ENCODE data around the gene LCN10. TPM values are rescaled to one million over a fixed set of nuclear protein-coding genes. Genes with fewer than 3 reads are reported as not detected.

LCN10 gene
- polyA plus RNA-seq, 4 donors = 1.1 to 8.4 (median 4.7) TPM; not detected in 1

- DNase-seq (no peak), FAIRE-seq (no peak)
- Histone ChIP-seq H3K9me3 (ENCODE audit: control insufficient read depth in 2 of 2, insufficient read depth in 1 of 2, low read depth in 1 of 2, low read length in 1 of 2) (no peaks in the 10 kb centered on the region), H3K36me3 (ENCODE audit: control insufficient read depth in 3 of 3, insufficient read depth in 2 of 3, low read depth in 1 of 3, low read length in 3 of 3) (peaks cover 7 to 54% (median 17%) of the 10 kb centered on the region in 3 donors), H3K4me1 (ENCODE audit: control insufficient read depth in 3 of 3, insufficient read depth in 2 of 3, low read depth in 1 of 3, low read length in 2 of 3) (peaks cover 0 to 41% (median 0%) of the 10 kb centered on the region in 3 donors), H3K27me3 (ENCODE audit: control insufficient read depth in 3 of 3, insufficient read depth in 3 of 3, low read length in 3 of 3) (peaks cover 0 to 2% (median 0%) of the 10 kb centered on the region in 3 donors), H3K27ac (ENCODE audit: low read depth in 1 of 3, low read length in 2 of 3) (peak overlapping the region in 1 of 3 donors; percentile 37), H3K4me3 (ENCODE audit: low read depth in 1 of 3, low read length in 3 of 3) (no peak overlapping the region)
- WGBS, 3 donors = 34 to 40% (median 37%) methylated on average over 16 to 20 of the region's 20 CpGs
Observed at GRCh38 chr9:136720251-136720897, 22.4 kb downstream of the LCN10 start.

DNA sequence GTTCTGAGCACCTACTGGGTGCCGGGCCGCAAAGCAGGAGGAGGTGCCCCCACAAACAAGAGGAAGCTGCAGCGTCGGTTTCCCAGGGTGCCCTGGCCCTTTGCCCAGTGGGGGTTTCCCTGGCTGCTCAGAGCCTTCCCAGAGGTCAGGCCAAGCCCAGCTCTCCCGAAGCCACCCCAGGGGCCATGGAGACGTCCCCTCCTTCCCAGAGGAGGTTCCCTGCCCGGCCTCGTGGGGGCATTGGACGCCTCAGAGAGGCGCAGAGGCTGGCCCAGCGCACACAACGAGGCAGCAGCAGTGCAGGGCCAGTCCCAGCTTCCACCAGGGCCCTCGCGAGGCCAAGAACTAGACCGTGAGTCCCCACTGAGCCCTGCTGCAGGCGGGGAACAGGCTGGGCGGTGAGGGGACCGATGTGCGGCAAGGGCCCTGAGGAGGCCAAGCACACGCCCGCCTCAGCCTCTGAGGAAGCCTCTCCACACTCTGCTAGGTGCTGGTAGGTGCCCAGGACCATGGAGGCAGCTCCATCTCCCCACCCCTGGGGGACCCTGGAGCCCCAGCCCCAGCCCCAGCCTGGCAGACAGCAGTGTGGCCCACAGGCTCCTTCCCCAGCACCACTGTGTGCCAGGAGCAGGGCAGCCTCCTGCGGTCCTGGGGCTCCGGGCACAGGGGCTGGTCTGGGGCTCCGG, 23.4 kb downstream of the LCN10 start:
- DNase-seq (peak in 1 of 2 donors; percentile 36), FAIRE-seq (no peak)
- Histone ChIP-seq H3K9me3 (ENCODE audit: control insufficient read depth in 2 of 2, insufficient read depth in 1 of 2, low read depth in 1 of 2, low read length in 1 of 2) (no peaks in the 10 kb centered on the region), H3K36me3 (ENCODE audit: control insufficient read depth in 3 of 3, insufficient read depth in 2 of 3, low read depth in 1 of 3, low read length in 3 of 3) (peaks cover 2 to 49% (median 14%) of the 10 kb centered on the region in 3 donors), H3K4me1 (ENCODE audit: control insufficient read depth in 3 of 3, insufficient read depth in 2 of 3, low read depth in 1 of 3, low read length in 2 of 3) (peaks cover 0 to 42% (median 0%) of the 10 kb centered on the region in 3 donors), H3K27me3 (ENCODE audit: control insufficient read depth in 3 of 3, insufficient read depth in 3 of 3, low read length in 3 of 3) (peaks cover 0 to 5% (median 0%) of the 10 kb centered on the region in 3 donors), H3K27ac (ENCODE audit: low read depth in 1 of 3, low read length in 2 of 3) (no peak overlapping the region), H3K4me3 (ENCODE audit: low read depth in 1 of 3, low read length in 3 of 3) (no peak overlapping the region)
- WGBS, 3 donors = 16 to 47% (median 38%) methylated on average over 21 to 24 of the region's 24 CpGs

GRCh38 chr9:136718345-136719194, 24.2 kb downstream of the LCN10 start:
- 32 to 66% (median 37%) methylated on average over 18 to 20 of the region's 20 CpGs for WGBS, 3 donors
- no peak for FAIRE-seq

GRCh38 chr9:136717399-136717798, 25.3 kb downstream of the LCN10 start:
- peaks cover under 1 to 33% (median 2%) of the 10 kb centered on the region in 3 donors for H3K36me3 ChIP-seq (ENCODE audit: control insufficient read depth in 3 of 3, insufficient read depth in 2 of 3, low read depth in 1 of 3, low read length in 3 of 3)
- H3K27me3 ChIP-seq (ENCODE audit: control insufficient read depth in 3 of 3, insufficient read depth in 3 of 3, low read length in 3 of 3) = peaks cover 0 to 7% (median 3%) of the 10 kb centered on the region in 3 donors
- 46 to 78% (median 53%) methylated on average over 14 to 16 of the region's 16 CpGs for WGBS, 3 donors
- DNase-seq = no peak
- no peak for FAIRE-seq
- peaks cover 0 to 40% (median 0%) of the 10 kb centered on the region in 3 donors for H3K4me1 ChIP-seq (ENCODE audit: control insufficient read depth in 3 of 3, insufficient read depth in 2 of 3, low read depth in 1 of 3, low read length in 2 of 3)
- no peak overlapping the region for H3K4me3 ChIP-seq (ENCODE audit: low read depth in 1 of 3, low read length in 3 of 3)
- no peak overlapping the region for H3K27ac ChIP-seq (ENCODE audit: low read depth in 1 of 3, low read length in 2 of 3)
- H3K9me3 ChIP-seq (ENCODE audit: control insufficient read depth in 2 of 2, insufficient read depth in 1 of 2, low read depth in 1 of 2, low read length in 1 of 2) = no peaks in the 10 kb centered on the region

More at GRCh38 chr9:136718345-136719194, 24.2 kb downstream of the LCN10 start:
- no peak for DNase-seq
- Histone ChIP-seq H3K4me3 (ENCODE audit: low read depth in 1 of 3, low read length in 3 of 3) (no peak overlapping the region), H3K4me1 (ENCODE audit: control insufficient read depth in 3 of 3, insufficient read depth in 2 of 3, low read depth in 1 of 3, low read length in 2 of 3) (peaks cover 0 to 38% (median 0%) of the 10 kb centered on the region in 3 donors), H3K9me3 (ENCODE audit: control insufficient read depth in 2 of 2, insufficient read depth in 1 of 2, low read depth in 1 of 2, low read length in 1 of 2) (no peaks in the 10 kb centered on the region), H3K27me3 (ENCODE audit: control insufficient read depth in 3 of 3, insufficient read depth in 3 of 3, low read length in 3 of 3) (peaks cover 0 to 7% (median 0%) of the 10 kb centered on the region in 3 donors), H3K36me3 (ENCODE audit: control insufficient read depth in 3 of 3, insufficient read depth in 2 of 3, low read depth in 1 of 3, low read length in 3 of 3) (peaks cover 2 to 45% (median 6%) of the 10 kb centered on the region in 3 donors), H3K27ac (ENCODE audit: low read depth in 1 of 3, low read length in 2 of 3) (no peak overlapping the region)

DNA sequence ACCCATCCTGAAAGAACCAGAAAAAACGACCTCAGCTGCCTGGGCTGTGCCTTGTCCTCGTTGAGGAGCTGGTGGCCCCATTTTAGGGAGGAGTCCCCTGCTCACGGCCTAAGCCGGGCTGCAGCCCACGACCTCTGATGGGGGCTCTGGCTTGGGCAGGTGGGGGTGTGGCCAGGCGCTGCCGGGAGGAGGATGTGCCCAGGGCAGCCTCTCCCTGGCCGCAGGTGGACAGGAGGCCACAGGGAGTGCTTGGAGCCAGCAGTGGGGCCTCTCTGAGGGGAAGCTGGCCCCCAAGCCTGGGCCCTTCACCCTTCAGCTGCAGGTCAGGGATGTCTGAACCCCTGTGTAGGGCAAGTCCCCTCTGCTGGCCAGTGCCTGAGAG, 27.9 kb downstream of the LCN10 start:
- no peak overlapping the region for H3K27ac ChIP-seq (ENCODE audit: low read depth in 1 of 3, low read length in 2 of 3)
- H3K36me3 ChIP-seq (ENCODE audit: control insufficient read depth in 3 of 3, insufficient read depth in 2 of 3, low read depth in 1 of 3, low read length in 3 of 3) = peaks cover 0 to 11% (median 0%) of the 10 kb centered on the region in 3 donors
- 31 to 51% (median 45%) methylated on average over 8 of the region's 8 CpGs for WGBS, 3 donors
- DNase-seq (no peak), FAIRE-seq (no peak)
- H3K27me3 ChIP-seq (ENCODE audit: control insufficient read depth in 3 of 3, insufficient read depth in 3 of 3, low read length in 3 of 3) = peaks cover 0 to 11% (median 3%) of the 10 kb centered on the region in 3 donors
- H3K4me3 ChIP-seq (ENCODE audit: low read depth in 1 of 3, low read length in 3 of 3) = no peak overlapping the region
- peaks cover 0 to 26% (median 4%) of the 10 kb centered on the region in 3 donors for H3K4me1 ChIP-seq (ENCODE audit: control insufficient read depth in 3 of 3, insufficient read depth in 2 of 3, low read depth in 1 of 3, low read length in 2 of 3)
- no peaks in the 10 kb centered on the region for H3K9me3 ChIP-seq (ENCODE audit: control insufficient read depth in 2 of 2, insufficient read depth in 1 of 2, low read depth in 1 of 2, low read length in 1 of 2)

DNA sequence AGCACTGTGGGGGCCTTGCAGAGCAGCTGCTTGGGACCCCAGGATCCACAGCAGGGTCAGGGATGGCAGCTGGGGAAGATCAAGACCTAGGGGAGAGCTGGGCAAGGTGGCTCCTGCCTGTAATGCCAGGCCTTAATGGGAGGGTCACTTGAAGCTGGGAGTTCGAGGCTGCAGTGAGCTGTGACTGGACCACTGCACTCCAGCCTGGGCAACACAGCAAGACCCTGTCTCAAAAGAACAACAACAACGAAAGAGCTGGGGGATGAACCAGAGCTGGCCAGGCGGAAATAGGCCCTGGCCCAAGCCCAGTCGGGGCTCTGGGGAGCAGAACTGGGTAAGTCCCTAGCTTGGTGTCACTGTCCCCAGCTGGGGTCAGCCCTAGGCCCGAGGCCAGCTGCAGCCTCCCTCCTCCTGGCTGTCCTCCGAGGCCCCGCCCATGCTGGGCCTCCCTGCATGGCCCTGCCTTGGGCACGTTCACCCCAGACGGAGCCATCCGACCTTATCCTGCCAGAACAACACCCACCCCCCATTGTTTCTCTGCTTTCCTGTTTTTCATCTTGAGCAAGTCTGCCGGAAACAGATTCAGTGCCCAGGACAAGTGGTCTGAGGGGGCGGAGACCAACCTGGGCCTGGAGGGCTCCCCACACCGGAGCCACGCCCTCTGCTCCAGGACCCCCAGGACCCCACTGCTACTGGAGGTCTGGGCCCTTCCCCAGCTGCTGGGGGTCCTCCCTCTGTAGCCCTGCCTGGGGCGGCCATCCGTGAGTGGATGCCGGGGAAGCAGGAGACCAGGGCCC, 28.4 kb downstream of the LCN10 start:
- Histone ChIP-seq H3K4me3 (ENCODE audit: low read depth in 1 of 3, low read length in 3 of 3) (no peak overlapping the region), H3K4me1 (ENCODE audit: control insufficient read depth in 3 of 3, insufficient read depth in 2 of 3, low read depth in 1 of 3, low read length in 2 of 3) (peaks cover 0 to 23% (median 4%) of the 10 kb centered on the region in 3 donors), H3K27me3 (ENCODE audit: control insufficient read depth in 3 of 3, insufficient read depth in 3 of 3, low read length in 3 of 3) (peaks cover 0 to 11% (median 3%) of the 10 kb centered on the region in 3 donors), H3K27ac (ENCODE audit: low read depth in 1 of 3, low read length in 2 of 3) (no peak overlapping the region), H3K36me3 (ENCODE audit: control insufficient read depth in 3 of 3, insufficient read depth in 2 of 3, low read depth in 1 of 3, low read length in 3 of 3) (peaks cover 0 to 9% (median 0%) of the 10 kb centered on the region in 3 donors), H3K9me3 (ENCODE audit: control insufficient read depth in 2 of 2, insufficient read depth in 1 of 2, low read depth in 1 of 2, low read length in 1 of 2) (no peaks in the 10 kb centered on the region)
- DNase-seq (no peak), FAIRE-seq (no peak)
- WGBS, 3 donors = 55 to 61% (median 60%) methylated on average over 17 of the region's 17 CpGs

GRCh38 chr9:136713550-136713949, 29.2 kb downstream of the LCN10 start:
- DNase-seq (no peak), FAIRE-seq (no peak)
- peaks cover 0 to 11% (median 3%) of the 10 kb centered on the region in 3 donors for H3K27me3 ChIP-seq (ENCODE audit: control insufficient read depth in 3 of 3, insufficient read depth in 3 of 3, low read length in 3 of 3)
- H3K27ac ChIP-seq (ENCODE audit: low read depth in 1 of 3, low read length in 2 of 3) = no peak overlapping the region
- H3K4me1 ChIP-seq (ENCODE audit: control insufficient read depth in 3 of 3, insufficient read depth in 2 of 3, low read depth in 1 of 3, low read length in 2 of 3) = peaks cover 0 to 20% (median 4%) of the 10 kb centered on the region in 3 donors
- no peaks in the 10 kb centered on the region for H3K9me3 ChIP-seq (ENCODE audit: control insufficient read depth in 2 of 2, insufficient read depth in 1 of 2, low read depth in 1 of 2, low read length in 1 of 2)
- H3K4me3 ChIP-seq (ENCODE audit: low read depth in 1 of 3, low read length in 3 of 3) = peak overlapping the region in 1 of 3 donors; percentile 44
- WGBS, 3 donors = 29 to 50% (median 43%) methylated on average over 7 to 8 of the region's 8 CpGs
- peaks cover 0 to 9% (median 0%) of the 10 kb centered on the region in 3 donors for H3K36me3 ChIP-seq (ENCODE audit: control insufficient read depth in 3 of 3, insufficient read depth in 2 of 3, low read depth in 1 of 3, low read length in 3 of 3)
